Prostate gland (tissue), 2 donors: ENCODE data around the gene DEGS1. TPM values are rescaled to one million over a fixed set of nuclear protein-coding genes. Genes with fewer than 3 reads are reported as not detected.

Source experiments
- DNase-seq: peaks from one replicate; pipeline ENCODE4 v3.0.0-alpha.2; 2019; ENCODE audit warnings: low spot score
- H3K27ac ChIP-seq, 2 donors: fragments of 200-600 bp; sonication (generic); 2 replicates each; pipeline ENCODE4 v1.5.1; 2017 to 2019
- H3K27me3 ChIP-seq: fragments of 200-600 bp; sonication (generic); replicated peaks from 2 replicates; pipeline ENCODE4 v1.5.1; 2019; ENCODE audit not compliant: insufficient read depth
- H3K36me3 ChIP-seq, 2 donors: fragments of 200-600 bp; sonication (generic); 1 replicate in 1 of 2; 2 replicates in 1 of 2; pipeline versions ENCODE4 v1.5.1 to v1.8.1; 2017 to 2019
- H3K4me1 ChIP-seq: fragments of 200-600 bp; sonication (generic); replicated peaks from 2 replicates; pipeline ENCODE4 v1.5.1; 2019
- H3K4me3 ChIP-seq, 2 donors: fragments of 200-600 bp; sonication (generic); 2 replicates each; pipeline ENCODE4 v1.5.1; 2017 to 2019
- H3K9me3 ChIP-seq: fragments of 200-600 bp; sonication (generic); 2 replicates; pipeline ENCODE4 v1.5.1; 2017
- CTCF ChIP-seq, 4 experiments: fragments of 200-600 bp in 2 of 4; fragments of 450-650 bp in 2 of 4; sonication (generic) in 2 of 4; IDR thresholded peaks; 1 replicate in 3 of 4; 2 replicates in 1 of 4; pipeline ENCODE4 v1.5.1; 2016 to 2019; ENCODE audit warnings: antibody characterized with exemption in 4 of 4, mild to moderate bottlenecking in 2 of 4, moderate library complexity in 2 of 4
- POLR2A ChIP-seq: fragments of 450-650 bp; IDR thresholded peaks from one replicate; pipeline ENCODE4 v1.6.1; 2016; ENCODE audit warnings: antibody characterized with exemption, mild to moderate bottlenecking
- POLR2AphosphoS5 ChIP-seq: sonication (generic); formaldehyde crosslinking; IDR thresholded peaks from one replicate; pipeline ENCODE4 v1.6.1; 2017; ENCODE audit warnings: antibody characterized with exemption
- WGBS: methylation state at CpG from one replicate; pipeline ENCODE4 v1.1.5; 2018; 5-methylcytosine and 5-hydroxymethylcytosine counted together
- intact Hi-C: fragments of 100-400 bp; cut with DNase I; formaldehyde crosslinking; loops from one replicate; pipeline ENCODE4 v1.14.2; 2022
- total RNA-seq, 2 donors: library from RNA; depleted of rRNA; stranded (reverse); fragments of >200 nt; gene quantifications; one replicate each; pipeline ENCODE4 v1.1.0, GENCODE V29; 2016

Gene DEGS1
- total RNA-seq, 2 donors from 2014 or later: 78.8 to 172 TPM

GRCh38 chr1:224193319-224193966, 10.4 kb downstream of the DEGS1 start:
- peaks cover 3% of the 10 kb centered on the region for H3K4me1 ChIP-seq
- no peak overlapping the region for H3K4me3 ChIP-seq
- no peaks in the 10 kb centered on the region for H3K36me3 ChIP-seq
- no peaks in the 10 kb centered on the region for H3K27me3 ChIP-seq
- WGBS: 88% methylated on average over 8 of the region's 8 CpGs
- no peak overlapping the region for H3K27ac ChIP-seq
- intact Hi-C loops: no loop called here
- DNase-seq: no peak
- H3K9me3 ChIP-seq: no peaks in the 10 kb centered on the region
- TF ChIP-seq POLR2A (no peak), POLR2AphosphoS5 (no peak), CTCF (IDR thresholded peaks at IDR 0.05) (no peak)

- Histone ChIP-seq H3K9me3 (no peaks in the 10 kb centered on the region), H3K27me3 (no peaks in the 10 kb centered on the region), H3K36me3 (no peaks in the 10 kb centered on the region), H3K4me3 (no peak overlapping the region), H3K27ac (no peak overlapping the region), H3K4me1 (peaks cover 9% of the 10 kb centered on the region)
- 71% methylated on average over 5 of the region's 5 CpGs for WGBS
- DNase-seq: no peak
- no peak for TF ChIP-seq CTCF (IDR thresholded peaks at IDR 0.05)
- TF ChIP-seq POLR2A: no peak
- TF ChIP-seq POLR2AphosphoS5: no peak
- intact Hi-C loops: no loop called here
These were observed 14.0 kb downstream of the DEGS1 start for GRCh38 chr1:224196813-224197600.

GRCh38 chr1:224198572-224198971, 15.5 kb downstream of the DEGS1 start:
- TF ChIP-seq POLR2AphosphoS5: no peak
- no peak for TF ChIP-seq POLR2A
- Histone ChIP-seq H3K27me3 (no peaks in the 10 kb centered on the region), H3K27ac (peak overlapping the region; percentile 5 to 64), H3K9me3 (no peaks in the 10 kb centered on the region), H3K4me3 (no peak overlapping the region), H3K36me3 (no peaks in the 10 kb centered on the region), H3K4me1 (peaks cover 11% of the 10 kb centered on the region)
- DNase-seq: no peak
- intact Hi-C loops: no loop called here
- WGBS: 54% methylated on average over 4 of the region's 4 CpGs

GRCh38 chr1:224199679-224200078, 16.6 kb downstream of the DEGS1 start:
- no peak for TF ChIP-seq POLR2A
- peak; percentile 84 for TF ChIP-seq POLR2AphosphoS5
- peak; percentile 73 for DNase-seq
- H3K4me3 ChIP-seq: no peak overlapping the region
- H3K36me3 ChIP-seq: no peaks in the 10 kb centered on the region
- no peaks in the 10 kb centered on the region for H3K27me3 ChIP-seq
- 60% methylated on average over 2 of the region's 2 CpGs for WGBS
- H3K9me3 ChIP-seq: no peaks in the 10 kb centered on the region
- H3K4me1 ChIP-seq: peaks cover 20% of the 10 kb centered on the region
- intact Hi-C loops: no loop called here
- H3K27ac ChIP-seq: peak overlapping the region; percentile 59 to 64

- H3K27ac ChIP-seq: peak overlapping the region; percentile 20 to 46
- intact Hi-C loops: no loop called here
These were observed 18.3 kb downstream of the DEGS1 start for GRCh38 chr1:224201383-224201782.

More at GRCh38 chr1:224201383-224201782, 18.3 kb downstream of the DEGS1 start:
- Histone ChIP-seq H3K36me3 (no peaks in the 10 kb centered on the region), H3K9me3 (no peaks in the 10 kb centered on the region), H3K4me1 (peaks cover 20% of the 10 kb centered on the region), H3K27me3 (no peaks in the 10 kb centered on the region), H3K4me3 (no peak overlapping the region)
- no peak for DNase-seq
- WGBS: 79% methylated on average over 5 of the region's 5 CpGs
- TF ChIP-seq POLR2A (no peak), CTCF (IDR thresholded peaks at IDR 0.05) (no peak), POLR2AphosphoS5 (no peak)
